Measurements from ENCODE around the gene SRGAP2.
"Not testable (repeated sequence)": the region's sequence is repeated elsewhere in the genome, so short reads cannot be mapped to it uniquely, and the experiment has no call there.

SRGAP2 gene

DNA sequence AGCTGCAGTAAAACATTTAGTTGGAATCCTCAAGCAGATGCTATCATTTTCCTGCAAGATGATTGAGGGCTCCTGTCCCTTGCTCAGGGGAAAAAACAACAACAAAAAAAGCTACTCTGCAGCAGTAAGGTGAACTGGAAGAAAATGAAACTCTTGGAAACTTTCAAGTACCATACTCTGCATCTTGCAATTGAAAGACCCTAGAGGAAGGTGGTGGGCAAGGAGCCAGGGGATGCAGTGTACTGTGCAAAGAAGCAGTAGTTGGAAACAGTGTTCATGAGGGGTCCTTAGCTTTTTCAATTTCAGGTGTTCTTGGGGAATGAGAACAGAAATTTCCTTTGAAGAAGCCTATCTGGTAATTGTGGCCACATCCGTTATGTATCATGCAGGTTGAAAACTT lies 7.5 kb downstream of the SRGAP2 start:
- DNase-seq = not testable (repeated sequence)

DNA sequence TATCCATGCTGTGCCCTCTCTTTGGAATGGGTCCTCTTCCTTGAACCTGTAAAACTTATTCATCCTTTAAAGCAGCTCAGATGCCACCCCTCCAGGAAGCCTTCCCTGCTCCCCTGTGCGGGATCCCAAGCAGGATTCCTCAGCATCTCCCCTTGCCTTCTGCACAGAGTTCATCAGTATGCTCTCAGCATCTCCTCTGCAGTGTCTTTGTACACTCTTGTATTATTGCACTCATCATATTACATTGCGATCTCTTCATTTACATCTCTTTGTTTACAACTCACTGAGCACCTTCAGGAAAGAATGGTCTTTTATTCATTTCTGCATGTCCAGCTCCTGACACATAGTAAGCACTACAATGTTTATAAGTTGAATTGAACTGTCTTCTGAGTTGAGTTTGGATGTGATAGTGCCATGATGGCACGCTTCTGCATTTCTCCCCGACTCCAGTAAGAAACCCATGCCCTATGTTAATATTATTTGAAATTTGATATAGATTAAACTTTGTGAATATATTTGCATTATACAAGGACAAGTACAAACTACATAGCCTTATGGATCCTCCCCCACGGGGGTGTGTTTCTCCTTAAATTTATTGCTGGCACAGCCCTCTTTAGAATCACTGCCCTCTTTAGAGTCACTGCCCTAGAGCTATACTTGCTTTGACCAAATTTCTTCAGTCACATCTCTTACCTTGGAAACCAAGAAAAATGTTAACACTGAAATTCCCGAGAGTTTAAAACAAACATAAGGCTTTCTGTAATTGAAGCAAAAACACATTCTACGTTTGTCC lies 12.5 kb downstream of the SRGAP2 start:
- DNase-seq = not testable (repeated sequence)

DNA sequence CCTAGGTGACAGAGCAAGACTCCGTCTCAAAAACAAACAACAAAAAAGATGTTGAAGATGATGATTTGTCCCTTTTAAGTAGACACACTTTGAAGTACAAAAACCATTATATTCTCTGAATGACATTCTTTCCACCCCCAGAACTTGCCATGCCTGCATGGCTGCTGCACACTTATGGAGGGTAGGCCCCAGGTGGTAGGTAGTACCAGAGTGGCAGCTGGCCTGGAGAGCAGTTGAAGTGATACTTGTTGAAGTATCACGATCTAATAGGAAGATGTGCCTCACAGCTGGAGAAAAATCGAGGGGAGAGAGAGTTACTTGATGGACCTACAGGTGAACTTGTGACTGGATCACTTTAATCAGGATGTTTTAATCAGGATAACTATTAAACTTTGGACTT lies 14.9 kb downstream of the SRGAP2 start:
- DNase-seq = not testable (repeated sequence)

DNA sequence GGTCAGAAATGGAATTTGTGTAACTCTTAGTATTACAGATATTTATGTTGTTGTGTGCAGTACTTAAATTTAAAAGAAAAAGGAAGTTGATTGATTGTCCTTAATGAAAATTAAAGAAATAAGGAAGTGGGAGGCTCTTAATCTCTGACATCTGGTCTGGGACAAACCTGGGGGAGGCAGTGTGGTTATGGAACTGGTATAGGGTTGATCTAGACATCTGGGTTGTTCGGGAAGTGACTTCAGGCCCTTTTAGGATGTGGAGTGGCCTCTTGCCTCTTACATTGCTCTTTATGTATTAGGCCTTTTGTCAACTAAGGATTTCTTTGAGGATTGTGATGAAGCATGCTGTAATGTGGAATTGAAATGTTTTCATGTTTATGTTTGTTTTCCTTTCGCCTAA lies 15.4 kb downstream of the SRGAP2 start:
- DNase-seq = not testable (repeated sequence)

DNA sequence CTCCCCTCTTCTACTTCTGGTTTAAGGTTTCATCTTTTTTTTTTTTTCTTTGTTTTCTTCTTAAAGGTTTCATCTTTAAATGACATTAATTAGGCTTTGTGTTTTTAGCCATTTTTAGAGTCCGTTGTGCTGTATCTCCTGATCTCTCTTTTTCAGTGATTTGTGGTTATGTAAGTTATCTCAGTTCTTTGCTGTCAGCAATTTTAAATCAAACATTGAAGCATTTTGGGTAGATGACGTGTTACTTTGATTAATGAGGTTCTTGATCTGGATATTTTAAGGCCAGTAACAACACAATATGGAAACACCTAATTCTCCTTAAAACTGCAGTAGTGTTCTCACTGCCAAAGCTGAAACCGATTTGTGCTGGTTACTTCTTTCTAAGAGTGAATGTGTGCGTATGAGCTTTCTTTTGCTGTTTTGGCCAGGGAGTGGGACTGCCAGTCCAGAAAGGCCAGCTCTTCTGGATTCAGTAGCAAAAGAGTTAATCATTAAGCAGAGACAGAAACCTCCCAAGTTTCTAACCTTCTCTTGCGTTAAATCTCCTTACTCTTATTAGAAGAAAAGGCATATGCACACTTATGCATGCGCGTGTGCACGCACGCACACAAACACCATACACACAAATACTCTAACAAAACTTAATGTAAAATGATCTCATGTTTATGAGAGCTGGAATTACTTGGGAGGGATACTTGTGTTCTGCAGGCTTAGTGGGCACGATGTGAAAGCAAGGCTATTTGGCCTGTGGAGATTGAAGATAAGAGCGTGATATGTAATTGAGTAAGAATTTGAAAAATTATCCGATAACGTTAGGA lies 16.4 kb downstream of the SRGAP2 start:
- not testable (repeated sequence) for DNase-seq

DNA sequence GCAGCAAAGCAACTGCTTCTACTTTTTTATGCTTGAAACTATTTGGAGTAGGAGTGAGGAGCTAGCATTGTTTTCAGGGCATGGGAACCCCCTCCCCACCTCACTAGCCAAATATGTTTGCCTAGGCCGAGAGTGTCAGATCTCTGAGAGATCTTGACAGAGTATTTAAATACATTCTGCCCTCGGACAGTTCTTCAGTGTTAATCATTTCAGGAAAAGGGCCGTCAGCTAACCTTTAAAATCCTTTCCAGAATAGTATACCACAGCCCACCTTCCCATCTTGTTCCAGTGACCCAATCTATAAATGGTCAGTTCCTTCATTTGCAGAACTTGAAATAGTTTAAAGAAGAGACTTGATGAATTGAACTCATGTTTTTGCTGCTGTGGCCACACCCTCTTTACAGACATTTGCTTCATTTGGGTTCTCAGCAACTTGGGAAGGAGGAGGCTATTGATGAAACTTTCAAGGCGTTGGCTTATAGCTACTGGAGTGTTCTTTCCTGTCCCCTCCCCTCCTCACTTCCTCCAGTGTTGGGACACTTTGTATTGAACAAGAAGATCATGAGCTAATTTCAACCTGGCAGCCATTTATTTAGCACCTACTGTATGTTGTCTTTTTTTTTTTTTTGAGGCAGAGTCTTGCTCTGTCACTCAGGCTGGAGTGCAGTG lies 17.1 kb downstream of the SRGAP2 start:
- not testable (repeated sequence) for DNase-seq

DNA sequence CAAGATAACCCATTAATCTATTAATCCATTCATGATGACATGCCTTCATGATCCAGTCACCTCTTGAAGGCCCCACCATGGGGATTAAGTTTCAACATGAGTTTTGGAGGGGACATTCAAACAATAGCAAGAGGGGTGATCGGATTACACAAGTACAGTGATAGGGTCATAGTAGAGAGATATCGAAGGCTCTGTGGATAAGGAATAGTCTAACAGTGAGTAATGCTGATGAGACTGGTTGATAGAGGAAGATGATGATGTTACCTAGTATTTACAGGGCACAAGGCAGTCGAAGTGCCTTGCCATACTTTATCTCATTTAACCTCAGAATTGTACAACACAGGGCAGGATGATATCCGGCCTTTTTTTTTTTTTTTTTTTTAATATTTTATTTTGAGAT lies 18.2 kb downstream of the SRGAP2 start:
- DNase-seq = not testable (repeated sequence)

DNA sequence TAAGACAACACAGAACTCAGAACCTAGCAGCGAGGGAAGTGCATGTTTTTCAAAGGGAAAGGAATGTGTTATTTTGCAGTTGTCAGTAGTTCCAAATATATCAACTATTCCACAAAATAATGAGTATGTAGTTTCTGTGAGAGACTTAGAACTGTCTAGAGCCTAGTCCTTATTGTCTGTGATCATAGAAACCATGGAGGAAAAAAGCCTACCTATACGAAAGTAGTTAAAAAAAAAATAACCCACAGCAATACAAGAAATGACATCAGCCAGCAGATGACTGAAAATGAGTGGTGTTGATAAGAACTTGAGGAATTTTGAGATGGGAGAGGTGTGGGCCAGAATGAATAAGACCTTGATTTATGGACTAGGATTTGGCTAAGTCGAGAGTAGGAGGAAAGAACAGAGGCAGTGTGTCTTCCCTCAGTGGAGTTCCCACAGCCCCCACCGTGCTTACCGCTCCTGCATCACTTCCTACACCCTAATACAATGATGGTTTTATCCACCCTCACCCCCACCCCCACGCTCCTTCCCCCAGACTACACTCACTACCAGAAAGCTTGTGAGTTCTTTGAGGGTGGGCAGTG lies 20.9 kb downstream of the SRGAP2 start:
- DNase-seq = not testable (repeated sequence)

DNA sequence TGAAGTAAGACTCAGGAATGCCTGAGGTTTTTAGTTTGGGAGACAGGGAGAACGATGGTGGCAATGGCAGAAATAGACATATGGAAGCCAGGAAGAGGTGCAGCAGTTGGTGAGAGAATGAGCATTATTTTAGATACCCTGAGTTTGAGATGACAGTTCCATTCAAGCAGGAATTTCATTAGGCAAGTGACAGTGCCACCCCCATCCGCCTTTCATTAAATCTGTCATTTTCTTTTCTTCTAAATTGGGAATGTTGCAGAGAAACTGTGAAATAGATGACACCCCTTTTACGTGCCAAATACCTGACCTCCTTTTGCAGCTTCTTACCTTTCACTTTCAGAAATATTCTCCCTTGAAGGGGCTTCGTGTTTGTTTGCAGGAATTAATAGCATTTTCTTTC lies 22.0 kb downstream of the SRGAP2 start:
- not testable (repeated sequence) for DNase-seq

DNA sequence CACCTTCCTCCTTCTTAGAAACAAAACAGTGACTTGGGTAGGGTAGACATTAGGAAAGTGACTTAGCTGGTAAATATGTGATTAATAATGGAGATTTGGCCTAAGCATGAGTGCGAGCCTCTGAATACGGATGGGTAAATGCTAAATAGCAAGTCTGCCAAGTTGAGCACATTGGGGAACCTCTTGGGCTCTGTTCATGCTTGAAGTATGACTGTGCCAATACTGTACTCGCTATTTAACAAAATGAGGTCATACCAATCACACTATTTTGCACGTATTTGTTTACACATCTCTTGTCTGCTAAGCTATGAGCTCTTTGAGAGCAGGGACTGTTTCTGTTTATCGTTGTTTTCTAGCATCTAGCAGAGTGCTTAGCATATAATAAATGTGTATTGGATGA lies 23.5 kb downstream of the SRGAP2 start:
- DNase-seq = not testable (repeated sequence)

DNA sequence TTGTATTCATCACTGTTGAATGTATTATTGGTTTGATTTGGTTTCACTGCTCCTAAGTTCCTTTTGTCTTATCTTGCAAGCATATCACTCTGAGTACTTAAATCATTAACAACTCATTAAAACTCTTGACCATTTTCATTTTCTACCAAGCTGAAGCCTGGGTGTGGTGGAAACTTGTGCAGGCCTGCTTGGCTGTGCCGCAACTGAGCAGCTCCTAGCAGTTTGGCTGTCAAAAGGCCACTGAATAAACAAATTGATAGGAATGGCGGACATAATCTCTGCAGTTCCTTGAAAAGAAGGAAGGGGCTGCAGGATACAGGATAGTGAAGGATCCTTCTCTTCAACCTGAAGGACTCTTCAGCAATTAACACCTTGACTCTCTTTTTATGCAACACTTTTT lies 25.9 kb downstream of the SRGAP2 start:
- not testable (repeated sequence) for DNase-seq

DNA sequence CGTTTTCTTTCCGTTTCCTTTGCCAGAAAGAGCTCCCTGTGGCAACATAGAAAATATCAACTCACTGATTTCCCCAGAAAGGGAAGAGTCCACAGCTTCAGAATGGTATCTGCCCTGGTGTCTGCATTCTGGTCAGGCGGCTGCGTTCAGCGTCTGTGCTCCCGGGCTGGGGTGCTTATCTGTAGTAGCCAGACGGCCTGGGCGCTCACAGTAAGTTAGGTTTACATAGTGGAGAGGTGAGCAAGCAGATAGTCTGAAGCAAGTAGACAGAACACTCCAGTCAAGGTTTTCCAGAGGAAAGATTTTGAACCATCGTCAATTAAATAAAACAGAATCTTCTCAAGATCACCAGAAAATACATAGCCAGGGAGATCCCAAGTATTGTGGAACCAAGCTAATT lies 28.6 kb downstream of the SRGAP2 start:
- DNase-seq = not testable (repeated sequence)

DNA sequence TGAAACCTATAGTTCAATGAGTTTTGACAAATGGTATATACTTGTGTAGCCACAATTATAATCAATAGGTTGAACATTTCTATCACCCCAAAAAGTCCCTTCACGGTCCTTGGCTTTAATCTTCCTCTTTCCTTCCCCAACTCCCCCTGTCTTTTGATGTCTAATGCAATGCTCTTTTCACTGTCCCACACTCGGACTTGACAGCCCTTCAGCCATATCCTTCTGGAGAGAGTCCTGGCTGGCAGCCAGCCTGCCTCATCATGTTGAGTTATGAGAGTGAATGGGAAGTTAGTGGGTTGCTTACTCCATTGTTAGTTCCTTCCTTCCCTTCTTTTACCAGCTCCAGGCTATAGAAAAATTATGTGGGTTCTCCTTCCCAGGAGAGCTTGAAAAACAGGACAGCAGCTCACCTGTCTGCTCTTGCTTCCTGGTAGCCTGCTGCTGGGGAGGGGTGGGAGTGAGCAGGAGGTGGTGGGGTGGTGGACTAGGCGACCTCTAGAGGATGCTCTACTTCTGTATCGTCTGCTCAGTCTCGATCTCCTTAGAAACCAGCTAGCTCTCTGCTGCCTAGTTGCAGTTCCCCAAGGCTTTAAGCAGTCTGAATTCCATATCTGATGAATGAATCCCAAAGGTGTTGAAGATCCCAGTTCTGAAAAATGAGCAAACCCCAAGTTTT lies 29.8 kb downstream of the SRGAP2 start:
- not testable (repeated sequence) for DNase-seq

DNA sequence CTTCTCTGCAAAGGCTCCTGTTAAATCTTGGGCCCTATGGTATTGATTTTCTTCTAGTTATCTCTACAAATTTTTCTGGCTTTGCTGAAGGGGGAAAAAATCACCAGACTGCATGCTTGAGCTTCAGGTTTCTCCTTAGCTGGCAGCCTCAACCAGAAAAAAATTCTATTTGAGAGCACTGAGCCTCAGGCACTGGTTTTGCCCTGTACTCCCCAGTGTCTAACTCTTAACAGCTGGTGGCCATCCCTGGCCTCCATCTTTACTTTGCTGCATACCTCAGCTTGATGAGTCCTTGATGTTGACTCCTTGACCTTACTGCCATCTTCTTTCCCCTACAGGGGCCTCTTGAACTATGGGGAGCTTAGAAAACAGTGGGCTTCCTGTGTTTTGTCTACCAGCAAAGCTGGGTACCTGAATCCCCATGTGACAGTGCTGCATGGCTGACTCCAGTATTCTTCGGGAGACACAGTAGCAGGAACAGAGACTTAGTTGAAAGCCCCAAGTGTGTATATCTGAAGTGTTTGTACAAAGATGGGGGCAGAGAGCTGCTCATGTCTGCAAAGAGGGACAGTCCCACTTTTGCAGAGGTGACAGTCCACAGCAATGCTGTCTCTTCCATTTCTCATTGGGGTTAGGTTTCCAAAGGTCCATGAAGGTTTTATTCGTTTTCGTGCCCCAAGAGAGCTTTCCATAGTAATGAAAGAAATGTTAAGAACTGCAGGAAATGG lies 31.0 kb downstream of the SRGAP2 start:
- not testable (repeated sequence) for DNase-seq

DNA sequence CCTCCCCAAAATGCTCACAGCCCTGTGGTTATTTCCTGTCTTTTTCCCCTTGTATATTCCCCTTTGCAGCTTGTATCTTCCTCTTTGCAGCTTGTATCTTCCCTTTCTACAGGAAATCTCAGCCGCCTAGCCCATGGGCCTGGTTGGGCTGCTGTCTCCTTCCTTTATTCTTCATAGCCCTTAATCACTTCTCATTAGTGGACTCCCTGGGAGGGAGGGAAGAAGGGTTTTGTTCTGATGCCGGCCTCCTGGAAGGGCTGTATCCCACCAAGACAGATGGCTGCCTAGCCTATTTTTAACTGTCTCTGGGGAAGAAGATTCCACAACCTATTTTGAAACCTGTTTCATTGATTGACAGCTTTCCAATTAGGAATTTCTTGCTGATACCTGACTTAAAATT lies 31.8 kb downstream of the SRGAP2 start:
- not testable (repeated sequence) for DNase-seq

DNA sequence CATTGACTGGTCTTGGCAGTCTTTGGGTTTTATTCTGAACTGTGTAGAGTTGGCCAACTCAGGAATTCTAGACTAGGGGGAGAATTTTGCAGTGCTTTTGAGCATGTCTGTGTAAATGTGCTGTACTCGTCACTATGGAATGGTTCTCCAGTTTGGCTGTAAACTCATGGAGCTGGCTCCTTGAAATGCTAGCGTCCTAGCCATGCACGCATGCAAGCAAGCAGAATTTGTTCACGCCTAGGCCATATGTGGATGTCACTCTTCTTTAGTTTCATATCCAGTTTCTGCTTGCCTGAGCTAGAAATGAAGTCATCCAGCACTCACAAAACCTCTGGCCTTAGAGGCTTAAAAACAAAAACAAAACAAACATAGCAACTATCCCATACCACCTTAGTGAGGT lies 36.9 kb downstream of the SRGAP2 start:
- DNase-seq = not testable (repeated sequence)

DNA sequence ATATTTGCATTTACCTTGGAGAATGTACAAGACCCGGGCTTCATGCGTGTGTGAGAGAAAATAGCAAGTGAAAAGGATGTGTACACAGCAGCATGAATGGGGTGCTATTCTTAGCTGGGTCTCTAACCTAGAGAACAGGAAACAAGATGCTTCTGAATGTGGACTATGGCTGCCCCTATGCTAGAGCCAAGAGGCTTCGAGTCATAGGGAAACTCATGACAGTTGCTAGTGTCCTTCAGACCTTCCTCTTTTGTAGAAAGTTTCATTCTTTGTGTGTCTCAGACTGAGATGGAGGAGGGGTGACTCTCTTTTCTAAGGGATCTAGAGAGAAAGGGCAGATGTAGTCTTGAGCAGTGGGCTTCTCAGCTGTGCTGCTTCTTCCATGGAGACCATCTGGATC lies 40.0 kb downstream of the SRGAP2 start:
- DNase-seq = not testable (repeated sequence)

DNA sequence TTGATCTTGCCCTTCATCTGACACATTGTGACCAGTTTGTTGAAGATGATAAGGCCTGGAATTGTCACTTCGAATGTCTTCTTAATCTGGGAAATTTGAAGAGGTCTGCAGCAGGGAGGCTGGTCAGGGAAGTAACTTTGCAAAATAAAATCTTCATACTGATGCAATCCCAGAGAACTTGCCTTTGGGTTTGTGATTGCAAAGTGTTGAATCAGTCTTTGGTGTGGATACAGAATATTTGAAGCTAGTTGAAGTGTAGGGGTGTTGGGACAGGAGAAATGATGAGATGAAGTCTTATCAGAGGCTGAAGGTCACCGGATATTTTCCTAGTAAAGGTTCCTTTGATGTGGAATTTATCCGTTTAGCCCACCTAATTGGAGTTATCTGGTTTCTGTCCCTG lies 42.1 kb downstream of the SRGAP2 start:
- not testable (repeated sequence) for DNase-seq

DNA sequence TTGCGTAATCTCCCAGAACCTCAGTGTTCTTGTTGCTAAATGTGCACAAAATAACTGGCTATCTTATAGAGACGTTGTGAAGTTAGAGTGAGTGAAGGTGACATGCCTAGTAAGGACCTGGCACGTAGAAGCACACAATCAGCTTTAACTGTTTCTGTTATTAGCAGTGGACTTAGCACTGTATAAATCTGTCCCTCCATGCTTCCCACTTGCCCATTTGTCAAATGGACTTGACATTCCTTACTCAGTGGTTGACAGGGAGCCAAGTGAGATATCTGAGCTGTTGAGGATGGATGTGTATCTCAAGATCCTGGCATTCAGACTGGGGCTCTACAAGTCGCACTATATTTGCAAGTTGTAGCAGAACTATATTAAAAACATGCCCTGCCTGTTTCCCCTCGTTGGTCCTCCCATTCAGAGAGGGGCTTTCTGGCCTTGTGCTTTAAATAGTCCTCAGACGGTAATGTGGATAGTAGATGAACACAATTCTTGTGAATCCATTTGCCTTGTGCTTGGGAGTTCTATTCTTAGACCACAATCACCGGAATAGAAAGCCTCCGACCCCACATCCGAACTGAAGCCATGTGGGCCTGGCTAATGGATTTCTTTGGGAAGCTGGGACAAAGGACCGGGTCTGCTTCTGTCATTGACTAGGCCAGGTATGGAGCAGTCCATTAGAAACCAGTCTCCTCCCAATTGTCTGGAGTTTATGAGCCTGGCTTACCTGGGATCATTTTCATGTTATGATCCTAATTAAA lies 43.0 kb downstream of the SRGAP2 start:
- not testable (repeated sequence) for DNase-seq

DNA sequence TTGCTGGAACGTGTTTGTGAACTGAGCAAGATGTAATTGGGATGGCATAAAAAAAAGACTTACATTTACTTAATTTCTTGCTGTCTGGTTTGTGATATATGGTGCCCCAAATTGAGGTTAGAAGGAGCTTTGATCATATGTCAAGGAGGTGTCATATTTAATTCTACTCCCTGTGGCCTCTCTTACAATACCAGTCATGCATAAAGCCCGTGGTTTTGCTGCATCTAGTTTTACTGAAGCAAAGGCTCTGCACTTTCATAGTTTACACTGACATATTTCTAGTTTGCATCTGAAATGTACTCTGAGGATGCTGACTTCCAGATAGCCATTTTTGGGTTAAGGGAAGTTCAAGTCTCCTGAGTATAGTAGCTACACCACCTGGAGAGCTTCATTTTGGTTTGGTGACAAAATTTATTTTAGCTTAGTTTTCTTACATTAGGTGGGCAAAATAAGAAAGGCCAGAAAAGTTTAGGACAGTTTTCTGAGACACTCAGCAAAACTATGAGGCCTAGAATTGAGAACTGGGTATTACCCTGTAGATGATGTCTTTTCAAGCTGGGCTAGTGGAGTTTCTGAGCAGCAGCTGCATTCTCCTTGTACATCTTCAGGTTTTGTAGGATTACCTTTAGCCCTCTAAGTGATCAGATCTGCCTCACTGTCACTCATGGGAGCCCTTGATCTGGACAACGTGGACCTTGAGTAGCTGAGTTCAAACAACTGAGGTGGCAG lies 47.8 kb downstream of the SRGAP2 start:
- DNase-seq = not testable (repeated sequence)

Data from DMS 273 treated with DMSO at 0.1 percent for 48 hours (cell line).